Panc1 (cell line): ENCODE measurements around the gene NPRL2. TPM values are rescaled to one million over a fixed set of nuclear protein-coding genes. Genes with fewer than 3 reads are reported as not detected.
A peak's percentile ranks its signal among the peaks of the same experiment; 100 is the strongest.

Experiments used
- ATAC-seq: fragments of 200-7000 bp; cut with Tn5 transposase; 2 replicates; pipeline ENCODE4 v1.9.1; 2020; ENCODE audit warnings: mild to moderate bottlenecking, moderate library complexity
- Bru-seq: library from RNA; stranded (reverse); fragments of 400-500 nt; gene quantifications from one replicate; lab custom pipeline; 2021; lab: Mats Ljungman, UMichigan
- BruChase-seq, 2 experiments: library from RNA; stranded (reverse); fragments of 400-500 nt; gene quantifications; one replicate each; lab custom pipeline; 2021; lab: Mats Ljungman, UMichigan
- BruUV-seq: library from RNA; stranded (reverse); fragments of 400-500 nt; replicated peaks from 2 replicates; lab custom pipeline; 2021; lab: Mats Ljungman, UMichigan
- CTCF ChIA-PET: fragments of 300-600 bp; sonication (Branson Sonifier 250); formaldehyde crosslinking; loops from one replicate; lab custom pipeline; 2022; ENCODE audit warnings: antibody characterized with exemption; lab: Charles Lee
- POLR2A ChIA-PET: fragments of 300-600 bp; sonication (Branson Sonifier 250); formaldehyde crosslinking; loops from one replicate; lab custom pipeline; 2022; ENCODE audit warnings: antibody characterized with exemption; lab: Charles Lee
- DNase-seq: peaks from one replicate; pipeline ENCODE4 v3.0.0-alpha.2; 2010; ENCODE audit warnings: low read depth, low spot score
- H3K27ac ChIP-seq: 2 replicates; pipeline ENCODE4 v1.5.1; 2011; ENCODE audit warnings: mild to moderate bottlenecking, low read length, inconsistent platforms
- H3K27me3 ChIP-seq: fragments of 200-500 bp; sonication (Bioruptor generic); 2 replicates; pipeline ENCODE4 v1.6.0; 2014; ENCODE audit warnings: low read length, inconsistent platforms; ENCODE audit not compliant: control insufficient read depth, insufficient read depth
- H3K36me3 ChIP-seq: fragments of 200-500 bp; sonication (Bioruptor generic); 2 replicates; pipeline ENCODE4 v1.5.1; 2014; ENCODE audit warnings: inconsistent platforms, mild to moderate bottlenecking, low read length, moderate library complexity; ENCODE audit not compliant: control insufficient read depth, insufficient read depth
- H3K4me1 ChIP-seq: 2 replicates; pipeline ENCODE4 v1.5.1; 2011; ENCODE audit warnings: inconsistent platforms, mild to moderate bottlenecking, low read length, moderate library complexity; ENCODE audit not compliant: control insufficient read depth, insufficient read depth
- H3K4me3 ChIP-seq, 2 experiments: 2 replicates each; pipeline ENCODE4 v1.5.1; 2011 to 2012; ENCODE audit warnings: low read depth in 2 of 2, low read length in 2 of 2, mild to moderate bottlenecking in 2 of 2, inconsistent platforms in 1 of 2, moderate library complexity in 1 of 2
- H3K9me3 ChIP-seq: fragments of 200-500 bp; sonication (Bioruptor generic); 2 replicates; pipeline ENCODE4 v1.5.1; 2014; ENCODE audit warnings: low read depth, mild to moderate bottlenecking, inconsistent platforms, low read length, moderate library complexity; ENCODE audit not compliant: control insufficient read depth, insufficient read depth
- CTCF ChIP-seq: fragments of 450-650 bp; IDR thresholded peaks from 2 replicates; pipeline ENCODE4 v1.5.1; 2017; ENCODE audit warnings: mild to moderate bottlenecking
- POLR2AphosphoS5 ChIP-seq: IDR thresholded peaks from 2 replicates; pipeline ENCODE4 v1.6.1; 2012; ENCODE audit warnings: mild to moderate bottlenecking, low read depth, low read length, moderate library complexity
- SIN3A ChIP-seq: IDR thresholded peaks from 2 replicates; pipeline ENCODE4 v1.6.1; 2012; ENCODE audit warnings: low read depth, mild to moderate bottlenecking, low read length, moderate library complexity, borderline replicate concordance; ENCODE audit not compliant: insufficient read depth
- TCF7L2 ChIP-seq: IDR thresholded peaks from 2 replicates; pipeline ENCODE4 v1.6.1; 2011; ENCODE audit warnings: mild to moderate bottlenecking, low read depth, low read length, inconsistent platforms
- in situ Hi-C: cut with HindIII; loops from 2 replicates; pipeline ENCODE4 v1.10.0; 2016; ENCODE audit warnings: low sequenced_read_pairs, low pct_unique_long_range_greater_than_20kb
- intact Hi-C: fragments of 100-400 bp; cut with micrococcal nuclease; formaldehyde crosslinking; loops from one replicate; pipeline ENCODE4 v1.10.0; 2022; ENCODE audit not compliant: unreplicated experiment
- long read RNA-seq: library from polyadenylated mRNA; unstranded; transcript quantifications from one replicate; pipeline ENCODE4 v2.0.0, GENCODE V29; 2021; ENCODE audit not compliant: unreplicated experiment
- polyA plus RNA-seq: library from polyadenylated mRNA; unstranded; fragments of >200 nt; gene quantifications from one replicate; pipeline ENCODE4 v1.2.1, GENCODE V29; 2012; ENCODE audit warnings: missing spikeins; ENCODE audit not compliant: insufficient read length
- total RNA-seq: library from RNA; stranded (reverse); gene quantifications from one replicate; pipeline ENCODE4 v1.2.1, GENCODE V29; 2021; ENCODE audit not compliant: unreplicated experiment
- TF ChIP-seq, protein P1 (sequence below), 2 experiments: IDR thresholded peaks; 2 replicates each; pipeline ENCODE4 v1.6.1; 2011 to 2012; ENCODE audit warnings: low read depth in 2 of 2, control low read depth in 1 of 2, low read length in 1 of 2, mild to moderate bottlenecking in 1 of 2, moderate library complexity in 1 of 2; ENCODE audit not compliant: insufficient read depth in 1 of 2

NPRL2 gene
- 14.6 TPM for total RNA-seq
- 22.5 TPM for polyA plus RNA-seq
- Bru-seq, nascent RNA, result percentile 46 among the genes with signal in this experiment
- percentile 59 among the genes with signal in this experiment for BruChase-seq, experiment 1, labeled RNA remaining after a 2-hour chase
- percentile 64 among the genes with signal in this experiment for BruChase-seq, experiment 2, labeled RNA remaining after a 6-hour chase
- long read RNA-seq, transcript NPRL2-201 (11 exons, 1,700 nt), result major isoform, 19 of 41 reads
- long read RNA-seq, partial matches to known transcripts, result 1 of 41 reads
- long read RNA-seq, other reads (novel, unspliced or antisense), result 21 of 41 reads

DNA sequence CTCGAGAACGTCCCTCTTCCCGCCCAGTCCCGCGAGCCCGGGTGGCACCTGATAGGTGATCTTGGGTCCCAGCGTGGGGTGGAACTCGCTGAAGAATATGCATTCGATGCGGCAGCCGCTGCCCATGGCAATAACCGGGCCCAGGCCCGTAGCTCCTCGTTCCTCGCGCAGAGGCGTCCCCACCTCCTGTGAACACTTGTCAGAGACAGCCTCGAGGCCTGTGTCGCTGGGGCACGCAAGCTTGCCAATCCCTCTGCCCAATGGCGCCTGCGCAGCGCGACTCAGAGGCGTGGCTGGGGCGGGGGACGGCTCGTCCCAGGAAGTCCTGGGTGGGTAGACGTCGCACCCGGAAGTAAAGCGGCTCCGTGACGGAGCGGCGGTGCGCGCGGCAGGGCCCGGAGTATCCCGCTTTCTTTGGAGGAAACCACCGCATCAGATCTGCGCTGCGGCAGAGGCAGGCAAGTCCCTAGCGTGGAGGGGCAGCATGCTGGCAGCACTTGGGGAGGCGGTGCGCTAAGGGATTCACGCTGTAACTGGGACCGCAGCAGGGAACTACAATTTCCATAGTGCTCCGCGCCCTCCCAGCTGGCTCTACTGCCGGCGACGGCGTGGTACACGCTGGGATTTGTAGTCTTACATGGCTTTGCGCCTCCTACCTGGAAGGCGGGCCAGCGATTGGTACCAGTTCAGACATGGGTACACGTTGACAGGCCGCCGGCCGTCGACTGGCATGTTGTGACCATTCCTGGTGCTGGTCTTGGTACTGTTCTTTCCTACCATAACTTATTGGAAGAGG is at the start of gene NPRL2, which contains the start of gene CYB561D2:
Gene NPRL2 (minus strand): TSS at position 249 of the 796 bp plus-strand sequence. CDS start 123 bp downstream, at position 126.
Gene CYB561D2 (plus strand): TSS at position 336 of the 796 bp plus-strand sequence. CDS start 572 bp downstream, outside the sequence.
- peaks cover 2% of the 10 kb centered on the region; the same call in 1 of the 2 replicates for H3K36me3 ChIP-seq
- ATAC-seq (peak; percentile 95), DNase-seq (peak; percentile 67)
- ChIA-PET POLR2A (no interaction called here), CTCF (interaction anchor here (0.5 to 0.6 kb wide), 3 partner anchors 17 to 187 kb away, joined by 3 to 5 read pairs (median 3); no protein-coding TSS in a partner anchor)
- TF ChIP-seq, protein P1, sequence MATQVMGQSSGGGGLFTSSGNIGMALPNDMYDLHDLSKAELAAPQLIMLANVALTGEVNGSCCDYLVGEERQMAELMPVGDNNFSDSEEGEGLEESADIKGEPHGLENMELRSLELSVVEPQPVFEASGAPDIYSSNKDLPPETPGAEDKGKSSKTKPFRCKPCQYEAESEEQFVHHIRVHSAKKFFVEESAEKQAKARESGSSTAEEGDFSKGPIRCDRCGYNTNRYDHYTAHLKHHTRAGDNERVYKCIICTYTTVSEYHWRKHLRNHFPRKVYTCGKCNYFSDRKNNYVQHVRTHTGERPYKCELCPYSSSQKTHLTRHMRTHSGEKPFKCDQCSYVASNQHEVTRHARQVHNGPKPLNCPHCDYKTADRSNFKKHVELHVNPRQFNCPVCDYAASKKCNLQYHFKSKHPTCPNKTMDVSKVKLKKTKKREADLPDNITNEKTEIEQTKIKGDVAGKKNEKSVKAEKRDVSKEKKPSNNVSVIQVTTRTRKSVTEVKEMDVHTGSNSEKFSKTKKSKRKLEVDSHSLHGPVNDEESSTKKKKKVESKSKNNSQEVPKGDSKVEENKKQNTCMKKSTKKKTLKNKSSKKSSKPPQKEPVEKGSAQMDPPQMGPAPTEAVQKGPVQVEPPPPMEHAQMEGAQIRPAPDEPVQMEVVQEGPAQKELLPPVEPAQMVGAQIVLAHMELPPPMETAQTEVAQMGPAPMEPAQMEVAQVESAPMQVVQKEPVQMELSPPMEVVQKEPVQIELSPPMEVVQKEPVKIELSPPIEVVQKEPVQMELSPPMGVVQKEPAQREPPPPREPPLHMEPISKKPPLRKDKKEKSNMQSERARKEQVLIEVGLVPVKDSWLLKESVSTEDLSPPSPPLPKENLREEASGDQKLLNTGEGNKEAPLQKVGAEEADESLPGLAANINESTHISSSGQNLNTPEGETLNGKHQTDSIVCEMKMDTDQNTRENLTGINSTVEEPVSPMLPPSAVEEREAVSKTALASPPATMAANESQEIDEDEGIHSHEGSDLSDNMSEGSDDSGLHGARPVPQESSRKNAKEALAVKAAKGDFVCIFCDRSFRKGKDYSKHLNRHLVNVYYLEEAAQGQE (IDR thresholded peaks at IDR 0.05; ENCODE audit: insufficient read depth in 1 of 2, low read depth in 2 of 2, low read length in 1 of 2), result no peak
- no peak for TF ChIP-seq SIN3A
- TF ChIP-seq POLR2AphosphoS5, result peak; percentile 68
- no peak for TF ChIP-seq CTCF
- no peak for TF ChIP-seq TCF7L2
- H3K4me3 ChIP-seq, result peak within 1 kb of the TSS; percentile 75 to 80
- peaks cover 6% of the 10 kb centered on the region for H3K4me1 ChIP-seq
- peak within 1 kb of the TSS; percentile 89 for H3K27ac ChIP-seq
- in situ Hi-C loops, result no loop called here
- no peaks in the 10 kb centered on the region for H3K9me3 ChIP-seq
- no peaks in the 10 kb centered on the region for H3K27me3 ChIP-seq
- intact Hi-C loops, result no loop called here
- BruUV-seq, result TSS peak; percentile 46

DNA sequence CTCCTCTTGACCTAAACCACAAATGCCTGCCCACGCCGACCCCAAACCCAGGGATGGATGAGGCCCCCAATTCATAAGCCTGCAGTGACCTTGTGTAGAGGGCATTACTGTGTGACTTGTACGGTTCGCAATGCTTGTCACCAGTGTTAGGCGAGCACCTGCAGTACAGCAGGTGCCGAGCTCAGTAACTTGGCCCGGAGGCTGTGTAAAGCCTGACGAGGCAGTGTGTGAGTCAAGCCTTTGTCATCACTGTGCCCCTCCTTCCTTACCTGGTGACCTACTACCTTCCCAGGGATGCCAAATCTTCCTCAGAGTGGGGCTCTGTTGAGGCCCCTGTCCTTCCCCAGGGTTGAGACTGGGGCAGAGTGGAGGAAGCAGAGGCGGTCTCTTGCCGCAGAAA is 45.9 kb upstream of the NPRL2 start:
- no TSS peak for BruUV-seq
- no peak overlapping the region for H3K27ac ChIP-seq
- no peak overlapping the region for H3K4me3 ChIP-seq
- DNase-seq, result no peak
- in situ Hi-C loops, result no loop called here
- H3K4me1 ChIP-seq, result no peaks in the 10 kb centered on the region
- no peak for TF ChIP-seq TCF7L2
- no peak for TF ChIP-seq CTCF
- TF ChIP-seq, protein P1 (IDR thresholded peaks at IDR 0.05; ENCODE audit: insufficient read depth in 1 of 2, low read depth in 2 of 2, low read length in 1 of 2), result no peak
- TF ChIP-seq POLR2AphosphoS5, result no peak
- no peak for TF ChIP-seq SIN3A
- POLR2A ChIA-PET, result no interaction called here
- intact Hi-C loops, result no loop called here
- H3K36me3 ChIP-seq, result no peaks in the 10 kb centered on the region
- ATAC-seq, result no peak
- H3K27me3 ChIP-seq, result no peaks in the 10 kb centered on the region
- CTCF ChIA-PET, result no interaction called here
- no peaks in the 10 kb centered on the region for H3K9me3 ChIP-seq
